ENCODE measurements around the gene RAPGEF6.

The RAPGEF6 gene

DNA sequence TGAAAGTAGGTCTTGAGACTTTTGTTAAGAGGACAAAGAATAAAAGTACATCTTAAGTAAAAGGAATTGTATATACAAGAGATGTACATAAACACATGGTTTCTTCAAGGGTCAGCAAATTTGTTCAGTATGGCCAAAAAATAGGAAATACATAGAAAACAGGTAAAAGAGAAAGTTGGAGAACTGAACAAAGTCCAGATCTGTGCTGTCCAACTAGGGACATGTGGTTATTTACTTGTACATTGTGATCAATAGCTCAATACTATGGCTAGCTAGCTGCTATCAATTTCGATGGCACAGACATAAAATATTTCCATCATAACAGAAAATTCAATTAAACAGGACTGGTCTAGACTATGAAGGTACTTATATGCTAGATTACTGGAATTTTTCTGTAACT is 92.3 kb downstream of the RAPGEF6 start:
- no peak for TF ChIP-seq EZH2phosphoT487 (IDR thresholded peaks at IDR 0.05; ENCODE audit: borderline replicate concordance, low read length)
- TF ChIP-seq, protein P1, sequence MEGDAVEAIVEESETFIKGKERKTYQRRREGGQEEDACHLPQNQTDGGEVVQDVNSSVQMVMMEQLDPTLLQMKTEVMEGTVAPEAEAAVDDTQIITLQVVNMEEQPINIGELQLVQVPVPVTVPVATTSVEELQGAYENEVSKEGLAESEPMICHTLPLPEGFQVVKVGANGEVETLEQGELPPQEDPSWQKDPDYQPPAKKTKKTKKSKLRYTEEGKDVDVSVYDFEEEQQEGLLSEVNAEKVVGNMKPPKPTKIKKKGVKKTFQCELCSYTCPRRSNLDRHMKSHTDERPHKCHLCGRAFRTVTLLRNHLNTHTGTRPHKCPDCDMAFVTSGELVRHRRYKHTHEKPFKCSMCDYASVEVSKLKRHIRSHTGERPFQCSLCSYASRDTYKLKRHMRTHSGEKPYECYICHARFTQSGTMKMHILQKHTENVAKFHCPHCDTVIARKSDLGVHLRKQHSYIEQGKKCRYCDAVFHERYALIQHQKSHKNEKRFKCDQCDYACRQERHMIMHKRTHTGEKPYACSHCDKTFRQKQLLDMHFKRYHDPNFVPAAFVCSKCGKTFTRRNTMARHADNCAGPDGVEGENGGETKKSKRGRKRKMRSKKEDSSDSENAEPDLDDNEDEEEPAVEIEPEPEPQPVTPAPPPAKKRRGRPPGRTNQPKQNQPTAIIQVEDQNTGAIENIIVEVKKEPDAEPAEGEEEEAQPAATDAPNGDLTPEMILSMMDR (IDR thresholded peaks at IDR 0.05; ENCODE audit: low read depth, low read length, poor library complexity, severe bottlenecking): no peak

DNA sequence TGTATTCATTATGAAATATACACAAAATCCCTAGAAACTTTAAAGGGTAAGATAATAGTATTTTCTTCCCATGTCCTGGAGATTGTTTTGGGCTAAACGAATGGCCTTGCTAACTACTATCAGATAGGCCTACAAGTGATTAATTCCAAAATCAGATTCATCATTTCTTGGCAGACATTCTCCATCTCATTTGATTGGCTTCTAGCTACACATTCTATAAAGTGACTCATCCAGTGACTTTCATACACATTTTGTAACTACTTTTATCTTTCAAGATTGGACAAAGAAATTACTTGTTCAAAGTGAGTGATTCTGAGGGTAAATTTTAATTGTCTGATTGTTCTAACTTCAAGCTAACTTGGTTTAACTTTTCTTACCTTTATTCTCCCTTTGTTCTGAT is 93.3 kb downstream of the RAPGEF6 start:
- Histone ChIP-seq H3K4me2 (ENCODE audit: low read length) (no peak overlapping the region), H3K36me3 (ENCODE audit: control insufficient read depth, low read length) (peaks cover 71% of the 10 kb centered on the region), H3F3A (ENCODE audit: control insufficient read depth, insufficient read depth) (0 out of 2 replicates have a peak, but pooled peaks cover under 1% of the 10 kb centered on the region), H3K9me3 (ENCODE audit: control insufficient read depth, insufficient read depth, low read length) (no peaks in the 10 kb centered on the region), H3K9me2 (replicated peaks; ENCODE audit: control insufficient read depth, low read length) (no peaks in the 10 kb centered on the region), H3K27ac (ENCODE audit: low read depth, low read length) (no peak overlapping the region), H3K4me3 (ENCODE audit: low read length) (no peak overlapping the region), H3K79me2 (ENCODE audit: control insufficient read depth, low read length) (no peaks in the 10 kb centered on the region), H3K27me3 (ENCODE audit: control insufficient read depth, low read length) (no peaks in the 10 kb centered on the region), H3K4me1 (ENCODE audit: control insufficient read depth, low read length) (peaks cover 14% of the 10 kb centered on the region), H4K20me1 (ENCODE audit: control insufficient read depth, insufficient read depth, low read depth, low read length) (no peaks in the 10 kb centered on the region)
- TF ChIP-seq, protein P1 (IDR thresholded peaks at IDR 0.05; ENCODE audit: low read depth, low read length, poor library complexity, severe bottlenecking): no peak
- TF ChIP-seq EZH2phosphoT487 (IDR thresholded peaks at IDR 0.05; ENCODE audit: borderline replicate concordance, low read length): no peak

More for the DNA sequence above, 92.3 kb downstream of the RAPGEF6 start:
- H3K79me2 ChIP-seq (ENCODE audit: control insufficient read depth, low read length): no peaks in the 10 kb centered on the region
- no peaks in the 10 kb centered on the region for H4K20me1 ChIP-seq (ENCODE audit: control insufficient read depth, insufficient read depth, low read depth, low read length)
- no peaks in the 10 kb centered on the region for H3K27me3 ChIP-seq (ENCODE audit: control insufficient read depth, low read length)
- H3K4me3 ChIP-seq (ENCODE audit: low read length): no peak overlapping the region
- H3K4me2 ChIP-seq (ENCODE audit: low read length): no peak overlapping the region
- H3K9me3 ChIP-seq (ENCODE audit: control insufficient read depth, insufficient read depth, low read length): no peaks in the 10 kb centered on the region
- H3K27ac ChIP-seq (ENCODE audit: low read depth, low read length): no peak overlapping the region
- H3F3A ChIP-seq (ENCODE audit: control insufficient read depth, insufficient read depth): 0 out of 2 replicates have a peak, but pooled peaks cover 2% of the 10 kb centered on the region
- peaks cover 7% of the 10 kb centered on the region; the same call in 1 of the 2 replicates for H3K4me1 ChIP-seq (ENCODE audit: control insufficient read depth, low read length)
- no peaks in the 10 kb centered on the region for H3K9me2 ChIP-seq (replicated peaks; ENCODE audit: control insufficient read depth, low read length)
- H3K36me3 ChIP-seq (ENCODE audit: control insufficient read depth, low read length): peaks cover 77% of the 10 kb centered on the region

DNA sequence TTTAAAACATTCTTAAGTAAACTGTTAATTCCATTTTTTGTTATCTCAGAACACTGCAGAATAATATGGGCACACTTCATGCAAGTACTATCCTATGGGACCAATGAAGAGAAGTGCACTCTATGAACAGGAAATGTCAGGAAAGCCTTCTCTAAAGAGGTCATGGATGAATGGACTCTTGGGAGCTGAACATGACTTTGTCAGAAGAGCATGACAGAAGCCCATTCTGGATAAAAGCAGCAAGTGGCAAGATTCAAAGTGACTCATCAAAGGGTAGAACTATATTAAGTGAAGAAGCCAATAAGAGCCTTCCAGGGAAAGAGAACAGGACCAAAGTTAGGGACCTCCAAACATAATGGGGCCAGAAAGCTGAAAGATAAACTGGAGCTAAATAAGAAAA is 94.0 kb downstream of the RAPGEF6 start:
- no peak for TF ChIP-seq EZH2phosphoT487 (IDR thresholded peaks at IDR 0.05; ENCODE audit: borderline replicate concordance, low read length)
- TF ChIP-seq, protein P1 (IDR thresholded peaks at IDR 0.05; ENCODE audit: low read depth, low read length, poor library complexity, severe bottlenecking): no peak
- Histone ChIP-seq H3F3A (ENCODE audit: control insufficient read depth, insufficient read depth) (no peaks in the 10 kb centered on the region), H3K27me3 (ENCODE audit: control insufficient read depth, low read length) (no peaks in the 10 kb centered on the region), H3K79me2 (ENCODE audit: control insufficient read depth, low read length) (no peaks in the 10 kb centered on the region; the same call in 1 of the 2 replicates), H3K4me2 (ENCODE audit: low read length) (no peak overlapping the region), H3K36me3 (ENCODE audit: control insufficient read depth, low read length) (peaks cover 72% of the 10 kb centered on the region), H3K4me3 (ENCODE audit: low read length) (no peak overlapping the region), H3K4me1 (ENCODE audit: control insufficient read depth, low read length) (peaks cover 21% of the 10 kb centered on the region), H3K9me3 (ENCODE audit: control insufficient read depth, insufficient read depth, low read length) (no peaks in the 10 kb centered on the region), H4K20me1 (ENCODE audit: control insufficient read depth, insufficient read depth, low read depth, low read length) (no peaks in the 10 kb centered on the region), H3K9me2 (replicated peaks; ENCODE audit: control insufficient read depth, low read length) (no peaks in the 10 kb centered on the region), H3K27ac (ENCODE audit: low read depth, low read length) (no peak overlapping the region)
